Pons (tissue), 1 donor: ENCODE measurements around the gene RTTN.
A peak's percentile ranks its signal among the peaks of the same experiment; 100 is the strongest.
"Not testable (repeated sequence)": the region's sequence is repeated elsewhere in the genome, so short reads cannot be mapped to it uniquely, and the experiment has no call there.

Source experiments
- DNase-seq: peaks from one replicate; pipeline ENCODE4 v3.0.0-alpha.2; 2016; ENCODE audit warnings: low spot score

The RTTN gene

GRCh38 chr18:69980982-69981804 is 224.3 kb downstream of the RTTN start:
- no peak for DNase-seq

GRCh38 chr18:69980509-69980908 is 225.0 kb downstream of the RTTN start:
- no peak for DNase-seq

- no peak for DNase-seq
Observed at GRCh38 chr18:69978732-69979715, 226.5 kb downstream of the RTTN start.

GRCh38 chr18:69975294-69975693 is 230.2 kb downstream of the RTTN start:
- DNase-seq = not testable (repeated sequence)

- DNase-seq = no peak
Observed at GRCh38 chr18:69974365-69974764, 231.1 kb downstream of the RTTN start.

GRCh38 chr18:69969491-69969890 is 236.0 kb downstream of the RTTN start:
- no peak for DNase-seq

GRCh38 chr18:69968039-69968438 is 237.4 kb downstream of the RTTN start:
- no peak for DNase-seq

- DNase-seq = no peak
Observed at GRCh38 chr18:69963196-69963595, 242.3 kb downstream of the RTTN start.

GRCh38 chr18:69961718-69962117 is 243.8 kb downstream of the RTTN start:
- no peak for DNase-seq

GRCh38 chr18:69958422-69958821 is 247.1 kb downstream of the RTTN start:
- no peak for DNase-seq

GRCh38 chr18:69957747-69958146 is 247.7 kb downstream of the RTTN start:
- DNase-seq = no peak

- DNase-seq = peak; percentile 46
Observed at GRCh38 chr18:69956665-69957620, 248.5 kb downstream of the RTTN start.

GRCh38 chr18:69956057-69956456 is 249.4 kb downstream of the RTTN start:
- no peak for DNase-seq

GRCh38 chr18:69954719-69955480 is 250.6 kb downstream of the RTTN start:
- DNase-seq = no peak

- no peak for DNase-seq
Observed at GRCh38 chr18:69953191-69953590, 252.3 kb downstream of the RTTN start.
